NB4 (cell line): Measurements from ENCODE around the gene AP1G2.

ENCODE experiments used
- DNase-seq: peaks from one replicate; pipeline ENCODE4 v3.0.0; 2010; ENCODE audit warnings: low read depth
- H3K4me3 ChIP-seq: one replicate; pipeline ENCODE4 v1.5.1; 2011; ENCODE audit warnings: mild to moderate bottlenecking, low read depth, low read length, moderate library complexity
- MAX ChIP-seq: IDR thresholded peaks from 2 replicates; pipeline ENCODE4 v1.6.1; 2011; ENCODE audit warnings: low read depth, low read length
- MYC ChIP-seq: IDR thresholded peaks from 2 replicates; pipeline ENCODE4 v1.6.1; 2011; ENCODE audit warnings: low read depth, low read length
- POLR2A ChIP-seq: IDR thresholded peaks from 2 replicates; pipeline ENCODE4 v1.6.1; 2011; ENCODE audit warnings: mild to moderate bottlenecking; ENCODE audit not compliant: insufficient read length; ENCODE audit errors: extremely low read depth
- TF ChIP-seq, protein P1 (sequence below): IDR thresholded peaks from one replicate; pipeline ENCODE4 v1.5.1; 2012; ENCODE audit warnings: low read depth, low read length

Gene AP1G2

GRCh38 chr14:23513005-23513817 lies 54.4 kb downstream of the AP1G2 start:
- no peak overlapping the region for H3K4me3 ChIP-seq
- no peak for TF ChIP-seq POLR2A
- no peak for TF ChIP-seq MAX
- TF ChIP-seq, protein P1, sequence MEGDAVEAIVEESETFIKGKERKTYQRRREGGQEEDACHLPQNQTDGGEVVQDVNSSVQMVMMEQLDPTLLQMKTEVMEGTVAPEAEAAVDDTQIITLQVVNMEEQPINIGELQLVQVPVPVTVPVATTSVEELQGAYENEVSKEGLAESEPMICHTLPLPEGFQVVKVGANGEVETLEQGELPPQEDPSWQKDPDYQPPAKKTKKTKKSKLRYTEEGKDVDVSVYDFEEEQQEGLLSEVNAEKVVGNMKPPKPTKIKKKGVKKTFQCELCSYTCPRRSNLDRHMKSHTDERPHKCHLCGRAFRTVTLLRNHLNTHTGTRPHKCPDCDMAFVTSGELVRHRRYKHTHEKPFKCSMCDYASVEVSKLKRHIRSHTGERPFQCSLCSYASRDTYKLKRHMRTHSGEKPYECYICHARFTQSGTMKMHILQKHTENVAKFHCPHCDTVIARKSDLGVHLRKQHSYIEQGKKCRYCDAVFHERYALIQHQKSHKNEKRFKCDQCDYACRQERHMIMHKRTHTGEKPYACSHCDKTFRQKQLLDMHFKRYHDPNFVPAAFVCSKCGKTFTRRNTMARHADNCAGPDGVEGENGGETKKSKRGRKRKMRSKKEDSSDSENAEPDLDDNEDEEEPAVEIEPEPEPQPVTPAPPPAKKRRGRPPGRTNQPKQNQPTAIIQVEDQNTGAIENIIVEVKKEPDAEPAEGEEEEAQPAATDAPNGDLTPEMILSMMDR: no peak
- TF ChIP-seq MYC: no peak
- DNase-seq: no peak

DNA sequence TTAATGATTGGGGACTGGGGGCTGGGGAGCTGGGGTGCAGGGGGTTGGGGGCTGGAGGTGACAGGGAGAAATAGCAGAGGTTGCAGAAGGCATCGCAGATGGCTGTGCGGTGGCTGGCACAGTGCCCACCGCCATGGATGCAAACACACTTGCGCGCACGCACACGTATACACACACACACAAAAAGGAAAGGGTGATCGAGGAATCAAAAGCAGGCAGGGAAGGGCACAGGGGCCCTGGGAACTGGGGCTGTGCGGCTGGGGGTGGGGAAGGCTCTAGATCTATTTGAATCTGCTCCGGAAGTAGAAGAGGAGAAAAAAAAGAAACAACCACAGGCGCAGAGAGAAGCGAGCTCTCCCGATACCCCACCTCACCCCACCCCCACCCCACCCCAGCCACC lies 55.4 kb downstream of the AP1G2 start:
- TF ChIP-seq, protein P1: no peak
- TF ChIP-seq MAX (no peak), MYC (no peak)
- H3K4me3 ChIP-seq: no peak overlapping the region
- no peak for DNase-seq
